PC-3 (cell line): ENCODE measurements around the gene ATP5MG. TPM values are rescaled to one million over a fixed set of nuclear protein-coding genes. Genes with fewer than 3 reads are reported as not detected.
"Not testable (repeated sequence)": the region's sequence is repeated elsewhere in the genome, so short reads cannot be mapped to it uniquely, and the experiment has no call there.

Source experiments
- ATAC-seq: fragments of 200-7000 bp; cut with Tn5 transposase; 2 replicates; pipeline ENCODE4 v1.9.1; 2020; ENCODE audit warnings: mild to moderate bottlenecking, moderate library complexity
- BruUV-seq: library from RNA; stranded (reverse); fragments of 400-500 nt; replicated peaks from 2 replicates; lab custom pipeline; 2021; lab: Mats Ljungman, UMichigan
- CTCF ChIA-PET: fragments of 300-600 bp; sonication (Branson Sonifier 250); formaldehyde crosslinking; loops from one replicate; lab custom pipeline; 2022; ENCODE audit warnings: antibody characterized with exemption; lab: Charles Lee
- POLR2A ChIA-PET: fragments of 300-600 bp; sonication (Branson Sonifier 250); formaldehyde crosslinking; loops from one replicate; lab custom pipeline; 2022; ENCODE audit warnings: antibody characterized with exemption; ENCODE audit not compliant: unreplicated experiment; lab: Charles Lee
- DNase-seq: peaks from one replicate; pipeline ENCODE4 v3.0.0-alpha.2; 2015
- H2AFZ ChIP-seq: fragments of 300-600 bp; sonication (generic); 2 replicates; pipeline ENCODE4 v1.6.0; 2016; ENCODE audit warnings: antibody characterized with exemption, low read length
- H3F3A ChIP-seq: fragments of 300-600 bp; sonication (generic); one replicate; pipeline ENCODE4 v1.6.0; 2017; ENCODE audit warnings: antibody characterized with exemption, low read length, control low read depth, mild to moderate bottlenecking; ENCODE audit not compliant: unreplicated experiment
- H3K27ac ChIP-seq: fragments of 300-600 bp; sonication (generic); 2 replicates; pipeline ENCODE4 v1.5.1; 2016; ENCODE audit warnings: mild to moderate bottlenecking, low read length
- H3K27me3 ChIP-seq: fragments of 300-600 bp; sonication (generic); 2 replicates; pipeline ENCODE4 v1.6.1; 2016; ENCODE audit warnings: low read length, mixed read lengths
- H3K36me3 ChIP-seq: fragments of 300-600 bp; sonication (generic); 2 replicates; pipeline ENCODE4 v1.6.1; 2016; ENCODE audit warnings: low read depth, mixed run types, low read length, mixed read lengths
- H3K4me1 ChIP-seq: fragments of 300-600 bp; sonication (generic); 2 replicates; pipeline ENCODE4 v1.5.1; 2016; ENCODE audit warnings: low read length; ENCODE audit not compliant: insufficient read depth
- H3K4me2 ChIP-seq: fragments of 300-600 bp; sonication (generic); 2 replicates; pipeline ENCODE4 v1.6.0; 2016; ENCODE audit warnings: low read length
- H3K4me3 ChIP-seq: fragments of 300-600 bp; sonication (generic); 2 replicates; pipeline ENCODE4 v1.5.1; 2016; ENCODE audit warnings: mild to moderate bottlenecking, low read length, mixed read lengths
- H3K79me2 ChIP-seq: fragments of 300-600 bp; sonication (generic); 2 replicates; pipeline ENCODE4 v1.6.1; 2017; ENCODE audit warnings: low read length, mixed read lengths
- H3K9ac ChIP-seq: fragments of 300-600 bp; sonication (generic); 2 replicates; pipeline ENCODE4 v1.6.0; 2016; ENCODE audit warnings: mild to moderate bottlenecking, low read length
- H3K9me2 ChIP-seq: fragments of 300-600 bp; sonication (generic); replicated peaks from 2 replicates; pipeline ENCODE4 v1.6.1; 2016; ENCODE audit warnings: mixed run types, low read length, mixed read lengths
- H3K9me3 ChIP-seq: fragments of 300-600 bp; sonication (generic); 2 replicates; pipeline ENCODE4 v1.6.1; 2016; ENCODE audit warnings: low read length, mixed read lengths
- H4K20me1 ChIP-seq: fragments of 300-600 bp; sonication (generic); 2 replicates; pipeline ENCODE4 v1.6.1; 2016; ENCODE audit warnings: low read length, mixed read lengths
- CTCF ChIP-seq: fragments of 300-600 bp; sonication (generic); conservative IDR thresholded peaks from 2 replicates; pipeline ENCODE4 v1.5.1; 2017; ENCODE audit warnings: antibody characterized with exemption, low read depth, mild to moderate bottlenecking, low read length
- EZH2 ChIP-seq: fragments of 300-600 bp; sonication (generic); IDR thresholded peaks from one replicate; pipeline ENCODE4 v1.6.1; 2017; ENCODE audit warnings: antibody characterized with exemption, mild to moderate bottlenecking, low read length; ENCODE audit not compliant: unreplicated experiment
- EZH2phosphoT487 ChIP-seq: fragments of 300-600 bp; sonication (generic); IDR thresholded peaks from 2 replicates; pipeline ENCODE4 v1.6.1; 2018; ENCODE audit warnings: mild to moderate bottlenecking, antibody characterized with exemption, low read length, borderline replicate concordance
- intact Hi-C: fragments of 100-400 bp; cut with micrococcal nuclease; formaldehyde crosslinking; loops from 2 replicates; pipeline ENCODE4 v1.9.0; 2023
- total RNA-seq: library from RNA; depleted of rRNA; stranded (reverse); fragments of >200 nt; gene quantifications from 2 replicates; pipeline ENCODE4 v1.2.3, GENCODE V29; 2014

Gene ATP5MG
- total RNA-seq, 1 experiment from 2014 or later = 375 TPM

- H3K9me2 ChIP-seq = no peaks in the 10 kb centered on the region
- ATAC-seq (no peak), DNase-seq (no peak)
- POLR2A ChIA-PET = no interaction called here
- H3K27ac ChIP-seq = no peak overlapping the region
- H3K9me3 ChIP-seq = no peaks in the 10 kb centered on the region
- no peaks in the 10 kb centered on the region for H3K27me3 ChIP-seq
- no peak overlapping the region for H3K4me3 ChIP-seq
- peaks cover 8% of the 10 kb centered on the region; the same call in 1 of the 2 replicates for H4K20me1 ChIP-seq
- no peak overlapping the region for H3K4me2 ChIP-seq
- no peak overlapping the region for H3K9ac ChIP-seq
- intact Hi-C loops = no loop called here
- TF ChIP-seq CTCF = no peak
- TF ChIP-seq EZH2 = no peak
- TF ChIP-seq EZH2phosphoT487 = no peak
- no TSS peak for BruUV-seq
- H2AFZ ChIP-seq = no peak overlapping the region
- H3K36me3 ChIP-seq = peaks cover 21% of the 10 kb centered on the region; the same call in 1 of the 2 replicates
- H3K4me1 ChIP-seq = peaks cover 14% of the 10 kb centered on the region; the same call in 1 of the 2 replicates
- CTCF ChIA-PET = no interaction called here
- peaks cover 3% of the 10 kb centered on the region for H3F3A ChIP-seq
- peaks cover 31% of the 10 kb centered on the region for H3K79me2 ChIP-seq
Observed at GRCh38 chr11:118398791-118399559, 2.4 kb upstream of the ATP5MG start.

- Histone ChIP-seq H3K9ac (peak overlapping the region; percentile 92), H4K20me1 (peaks cover 30% of the 10 kb centered on the region), H3F3A (peaks cover 3% of the 10 kb centered on the region), H3K27me3 (no peaks in the 10 kb centered on the region), H3K4me1 (peaks cover 14% of the 10 kb centered on the region; the same call in 1 of the 2 replicates), H3K79me2 (peaks cover 62% of the 10 kb centered on the region), H3K9me2 (no peaks in the 10 kb centered on the region), H3K4me2 (peak overlapping the region; percentile 82), H3K27ac (peak overlapping the region; percentile 77), H2AFZ (peak overlapping the region; percentile 90), H3K9me3 (no peaks in the 10 kb centered on the region), H3K4me3 (peak overlapping the region; percentile 90), H3K36me3 (peaks cover 30% of the 10 kb centered on the region)
- ChIA-PET CTCF (interaction anchor here (0.6 kb wide), 1 partner anchor 22 kb away, joined by 3 read pairs; no protein-coding TSS in a partner anchor), POLR2A (interaction anchor here (0.5 kb wide), 2 partner anchors 33 to 129 kb away, joined by 4 to 11 read pairs; partner anchors contain the start of gene TMEM25)
- peak; percentile 20 for ATAC-seq
- TF ChIP-seq EZH2phosphoT487 (no peak), CTCF (no peak; the same call in 1 of the 2 replicates), EZH2 (no peak)
- intact Hi-C loops = loop anchor here (1.0 to 10.0 kb wide), 3 partner anchors 37 to 163 kb away; partner anchors contain the start of gene IFT46
- peak; percentile 37 for DNase-seq
- TSS peak; percentile 56 for BruUV-seq
Observed at GRCh38 chr11:118401880-118402590, 629 bp downstream of the ATP5MG start.

- H3K27me3 ChIP-seq, CTCF ChIA-PET, H2AFZ ChIP-seq, DNase-seq, ATAC-seq, BruUV-seq, H3K9me2 ChIP-seq, H3K9me3 ChIP-seq, H3F3A ChIP-seq, H3K27ac ChIP-seq: not testable (repeated sequence)
- POLR2A ChIA-PET = interaction anchor here (0.5 kb wide), 1 partner anchor 128 kb away, joined by 4 read pairs; the partner anchor contains the start of gene TMEM25
- Histone ChIP-seq H3K79me2 (peaks cover 67% of the 10 kb centered on the region), H4K20me1 (peaks cover 30% of the 10 kb centered on the region), H3K4me2 (peak overlapping the region; percentile 82), H3K9ac (peak overlapping the region; percentile 92), H3K4me1 (peaks cover 14% of the 10 kb centered on the region; the same call in 1 of the 2 replicates), H3K4me3 (peak overlapping the region; percentile 90), H3K36me3 (peaks cover 30% of the 10 kb centered on the region)
- intact Hi-C loops = loop anchor here (10.0 kb wide), 1 partner anchor 162 kb away; the partner anchor contains the start of gene IFT46
Observed at GRCh38 chr11:118402594-118402993, 1.2 kb downstream of the ATP5MG start.
